ENCODE results near the gene LCN15.
"Not testable (repeated sequence)": the region's sequence is repeated elsewhere in the genome, so short reads cannot be mapped to it uniquely, and the experiment has no call there.

LCN15 gene

DNA sequence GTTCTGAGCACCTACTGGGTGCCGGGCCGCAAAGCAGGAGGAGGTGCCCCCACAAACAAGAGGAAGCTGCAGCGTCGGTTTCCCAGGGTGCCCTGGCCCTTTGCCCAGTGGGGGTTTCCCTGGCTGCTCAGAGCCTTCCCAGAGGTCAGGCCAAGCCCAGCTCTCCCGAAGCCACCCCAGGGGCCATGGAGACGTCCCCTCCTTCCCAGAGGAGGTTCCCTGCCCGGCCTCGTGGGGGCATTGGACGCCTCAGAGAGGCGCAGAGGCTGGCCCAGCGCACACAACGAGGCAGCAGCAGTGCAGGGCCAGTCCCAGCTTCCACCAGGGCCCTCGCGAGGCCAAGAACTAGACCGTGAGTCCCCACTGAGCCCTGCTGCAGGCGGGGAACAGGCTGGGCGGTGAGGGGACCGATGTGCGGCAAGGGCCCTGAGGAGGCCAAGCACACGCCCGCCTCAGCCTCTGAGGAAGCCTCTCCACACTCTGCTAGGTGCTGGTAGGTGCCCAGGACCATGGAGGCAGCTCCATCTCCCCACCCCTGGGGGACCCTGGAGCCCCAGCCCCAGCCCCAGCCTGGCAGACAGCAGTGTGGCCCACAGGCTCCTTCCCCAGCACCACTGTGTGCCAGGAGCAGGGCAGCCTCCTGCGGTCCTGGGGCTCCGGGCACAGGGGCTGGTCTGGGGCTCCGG, 45.0 kb downstream of the LCN15 start:
- FAIRE-seq = no peak

GRCh38 chr9:136718345-136719194, 45.7 kb downstream of the LCN15 start:
- no peak for FAIRE-seq

- FAIRE-seq = no peak
These were observed 46.9 kb downstream of the LCN15 start for GRCh38 chr9:136717399-136717798.

DNA sequence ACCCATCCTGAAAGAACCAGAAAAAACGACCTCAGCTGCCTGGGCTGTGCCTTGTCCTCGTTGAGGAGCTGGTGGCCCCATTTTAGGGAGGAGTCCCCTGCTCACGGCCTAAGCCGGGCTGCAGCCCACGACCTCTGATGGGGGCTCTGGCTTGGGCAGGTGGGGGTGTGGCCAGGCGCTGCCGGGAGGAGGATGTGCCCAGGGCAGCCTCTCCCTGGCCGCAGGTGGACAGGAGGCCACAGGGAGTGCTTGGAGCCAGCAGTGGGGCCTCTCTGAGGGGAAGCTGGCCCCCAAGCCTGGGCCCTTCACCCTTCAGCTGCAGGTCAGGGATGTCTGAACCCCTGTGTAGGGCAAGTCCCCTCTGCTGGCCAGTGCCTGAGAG, 49.4 kb downstream of the LCN15 start:
- FAIRE-seq = no peak

- no peak for FAIRE-seq
These were observed 50.0 kb downstream of the LCN15 start for GRCh38 chr9:136714096-136714892.

DNA sequence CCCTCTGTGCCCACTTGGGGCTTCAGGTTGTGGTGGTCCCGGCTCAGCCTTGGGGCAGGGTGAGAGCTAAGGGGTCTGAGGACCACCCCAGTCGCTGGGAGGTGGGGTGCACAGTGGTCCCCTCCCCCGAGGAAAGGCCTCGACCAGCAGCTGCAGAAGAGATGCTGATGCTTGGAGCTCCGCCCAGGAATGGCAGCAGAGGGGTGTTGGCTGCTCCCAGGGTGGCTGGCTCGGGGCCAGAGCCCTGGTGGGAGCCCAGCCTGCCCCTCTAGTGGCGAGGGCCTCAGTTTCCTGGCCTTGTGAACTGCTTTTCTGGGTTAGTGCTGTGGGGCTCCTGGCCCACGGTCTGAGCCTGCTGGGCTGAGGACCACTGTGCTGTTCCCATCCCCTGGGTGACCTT, 50.8 kb downstream of the LCN15 start:
- no peak for FAIRE-seq

DNA sequence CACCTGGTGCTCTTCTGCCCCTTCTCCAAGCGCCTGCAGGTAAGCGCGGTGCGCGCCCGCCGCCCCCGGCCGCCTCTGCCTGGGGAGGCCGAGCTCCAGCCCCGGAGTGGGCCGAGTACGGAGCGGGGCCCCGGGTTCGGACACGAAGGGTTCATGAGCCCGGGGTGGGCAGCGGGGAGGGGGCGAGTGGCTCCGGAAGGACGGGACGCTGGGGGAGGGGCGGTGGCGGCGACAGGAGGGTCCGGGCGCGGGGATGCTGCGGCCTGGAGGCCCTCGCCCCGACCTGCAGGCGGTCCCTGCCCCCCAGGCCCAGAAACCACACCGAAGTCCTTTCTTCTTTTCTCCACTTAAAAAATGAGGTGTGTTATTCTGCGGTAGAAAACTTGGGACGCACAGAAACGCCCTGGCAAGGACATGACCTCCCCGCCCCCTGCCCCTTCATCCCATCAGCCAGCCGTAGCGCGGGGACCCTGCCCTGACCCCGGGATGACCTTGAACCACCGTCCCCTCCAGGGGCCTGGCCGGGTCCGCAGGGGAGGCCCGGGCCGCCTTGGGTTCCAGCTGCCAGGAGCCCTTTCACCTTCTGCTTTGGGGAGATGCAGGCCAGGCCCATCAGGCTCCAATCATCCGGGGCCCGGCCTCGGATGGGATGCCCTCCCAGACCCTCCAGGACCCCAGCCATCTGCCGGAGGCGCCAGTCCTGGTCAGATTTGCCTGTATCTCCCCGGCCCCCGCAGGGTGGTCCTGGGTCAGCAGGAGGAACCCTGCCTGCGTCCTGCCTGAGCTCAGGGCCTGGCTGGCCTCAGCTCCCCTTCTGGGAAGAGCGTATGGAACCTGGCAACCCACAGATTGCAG, 51.4 kb downstream of the LCN15 start:
- no peak for FAIRE-seq

- no peak for FAIRE-seq
These were observed 52.3 kb downstream of the LCN15 start, which contains the start of gene DIPK1B for GRCh38 chr9:136711751-136712689. Gene DIPK1B, plus strand, starts transcription at chr9:136712572. Its CDS starts 94 bp downstream, at chr9:136712666.

GRCh38 chr9:136711219-136711648, 53.1 kb downstream of the LCN15 start:
- not testable (repeated sequence) for FAIRE-seq

DNA sequence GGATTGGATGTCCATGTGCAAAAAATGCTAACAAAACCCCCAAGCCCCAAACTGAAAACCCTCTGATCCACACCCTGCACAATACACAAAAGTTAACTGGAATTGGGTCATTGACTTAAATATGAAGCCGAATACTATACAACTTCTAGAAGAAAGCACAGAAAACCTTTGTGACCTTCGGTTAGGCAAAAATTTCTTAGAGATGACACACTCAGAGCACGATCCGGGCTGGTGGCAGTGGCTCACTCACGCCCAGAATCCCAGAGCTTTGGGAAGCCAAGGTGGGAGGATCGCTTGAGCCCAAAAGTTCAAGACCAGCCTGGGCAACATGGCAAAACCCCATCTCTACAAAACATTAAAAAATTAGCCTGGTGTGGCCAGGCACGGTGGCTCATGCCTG, 53.8 kb downstream of the LCN15 start:
- no peak for FAIRE-seq

All from A204.1 (cell line).